Mesenchymal stem cell (in vitro differentiated cells and primary cell): ENCODE results near the gene AUP1.

ENCODE experiments used
- DNase-seq: peaks from one replicate; pipeline ENCODE4 v3.0.0-alpha.2; 2013
- H2AFZ ChIP-seq: one replicate; pipeline ENCODE4 v1.6.1; 2013; ENCODE audit warnings: low read depth, mild to moderate bottlenecking, control low read depth, inconsistent platforms, low read length, moderate library complexity
- H2AK5ac ChIP-seq: 2 replicates; pipeline ENCODE4 v1.6.1; 2013; ENCODE audit warnings: low read length, moderate library complexity, mild to moderate bottlenecking, inconsistent platforms; ENCODE audit not compliant: severe bottlenecking
- H2BK120ac ChIP-seq: one replicate; pipeline ENCODE4 v1.6.1; 2013; ENCODE audit warnings: low read depth, mild to moderate bottlenecking, inconsistent platforms, low read length, moderate library complexity
- H2BK12ac ChIP-seq, 2 experiments: one replicate each; pipeline ENCODE4 v1.6.1; 2013; ENCODE audit warnings: inconsistent platforms in 2 of 2, low read length in 2 of 2, mild to moderate bottlenecking in 2 of 2, moderate library complexity in 2 of 2, control low read depth in 1 of 2
- H2BK15ac ChIP-seq: one replicate; pipeline ENCODE4 v1.6.1; 2013; ENCODE audit warnings: mild to moderate bottlenecking, low read depth, inconsistent platforms; ENCODE audit not compliant: poor library complexity, severe bottlenecking
- H2BK5ac ChIP-seq: 2 replicates; pipeline ENCODE4 v1.6.1; 2013; ENCODE audit warnings: low read depth, mild to moderate bottlenecking, low read length, control low read depth, inconsistent platforms; ENCODE audit not compliant: poor library complexity, severe bottlenecking
- H3K14ac ChIP-seq, 2 experiments: one replicate each; pipeline ENCODE4 v1.6.1; 2013; ENCODE audit warnings: inconsistent platforms in 2 of 2, low read length in 2 of 2, control low read depth in 1 of 2, mild to moderate bottlenecking in 1 of 2, moderate library complexity in 1 of 2
- H3K18ac ChIP-seq, 2 experiments: one replicate each; pipeline ENCODE4 v1.6.1; 2013; ENCODE audit warnings: inconsistent platforms in 2 of 2, low read length in 2 of 2, control low read depth in 1 of 2, low read depth in 1 of 2, mild to moderate bottlenecking in 1 of 2
- H3K23ac ChIP-seq, 2 experiments: one replicate each; pipeline ENCODE4 v1.6.1; 2013; ENCODE audit warnings: inconsistent platforms in 2 of 2, low read length in 2 of 2, mild to moderate bottlenecking in 2 of 2, moderate library complexity in 2 of 2, control low read depth in 1 of 2
- H3K27ac ChIP-seq: 2 replicates; pipeline ENCODE4 v1.5.1; 2013; ENCODE audit warnings: mild to moderate bottlenecking, moderate library complexity, low read length, control low read depth, inconsistent platforms; ENCODE audit not compliant: poor library complexity, severe bottlenecking
- H3K27me3 ChIP-seq, 2 experiments: 2 replicates each; pipeline versions ENCODE4 v1.6.1 to v1.7.0; 2013; ENCODE audit warnings: low read length in 2 of 2, mild to moderate bottlenecking in 2 of 2, moderate library complexity in 2 of 2, control low read depth in 1 of 2, inconsistent platforms in 1 of 2; ENCODE audit not compliant: control insufficient read depth in 1 of 2, insufficient read depth in 1 of 2
- H3K36me3 ChIP-seq, 2 experiments: 2 replicates each; pipeline versions ENCODE4 v1.6.1 to v1.7.0; 2013; ENCODE audit warnings: low read length in 2 of 2, control low read depth in 1 of 2, inconsistent platforms in 1 of 2, low read depth in 1 of 2, mild to moderate bottlenecking in 1 of 2; ENCODE audit not compliant: insufficient read depth in 2 of 2, control insufficient read depth in 1 of 2
- H3K4ac ChIP-seq, 2 experiments: one replicate each; pipeline ENCODE4 v1.6.1; 2013; ENCODE audit warnings: inconsistent platforms in 2 of 2, low read length in 2 of 2, mild to moderate bottlenecking in 2 of 2, moderate library complexity in 2 of 2, control low read depth in 1 of 2, low read depth in 1 of 2
- H3K4me1 ChIP-seq: 2 replicates; pipeline ENCODE4 v1.6.1; 2013; ENCODE audit warnings: low read depth, low read length, control low read depth; ENCODE audit not compliant: control insufficient read depth, insufficient read depth
- H3K4me2 ChIP-seq: 2 replicates; pipeline ENCODE4 v1.6.1; 2013; ENCODE audit warnings: low read length, mild to moderate bottlenecking, inconsistent platforms; ENCODE audit not compliant: poor library complexity, severe bottlenecking
- H3K4me3 ChIP-seq, 2 experiments: 2 replicates each; pipeline versions ENCODE4 v1.5.1 to v1.7.0; 2013; ENCODE audit warnings: low read length in 2 of 2, mild to moderate bottlenecking in 2 of 2, control low read depth in 1 of 2, low read depth in 1 of 2; ENCODE audit not compliant: insufficient read depth in 1 of 2
- H3K79me1 ChIP-seq: replicated peaks from 2 replicates; pipeline ENCODE4 v1.6.1; 2013; ENCODE audit warnings: mild to moderate bottlenecking, control low read depth, low read length, inconsistent platforms; ENCODE audit not compliant: poor library complexity, severe bottlenecking
- H3K9ac ChIP-seq: 2 replicates; pipeline ENCODE4 v1.7.0; 2013; ENCODE audit warnings: mild to moderate bottlenecking, low read length, moderate library complexity
- H3K9me3 ChIP-seq: 2 replicates; pipeline ENCODE4 v1.7.0; 2013; ENCODE audit warnings: mild to moderate bottlenecking, low read length; ENCODE audit not compliant: control insufficient read depth
- H4K8ac ChIP-seq: one replicate; pipeline ENCODE4 v1.6.1; 2013; ENCODE audit warnings: inconsistent platforms, mild to moderate bottlenecking, low read length, moderate library complexity
- H4K91ac ChIP-seq: one replicate; pipeline ENCODE4 v1.6.1; 2013; ENCODE audit warnings: mild to moderate bottlenecking, low read length, inconsistent platforms
- WGBS: methylation state at CpG from one replicate; pipeline ENCODE4 v1.1.7; 2013; ENCODE audit warnings: mixed read lengths; 5-methylcytosine and 5-hydroxymethylcytosine counted together

The AUP1 gene

GRCh38 chr2:74566754-74567085 is 37.2 kb upstream of the AUP1 start:
- Histone ChIP-seq H3K79me1 (no peaks in the 10 kb centered on the region), H2BK15ac (no peak overlapping the region), H3K4me2 (no peak overlapping the region), H3K9ac (no peak overlapping the region), H2BK120ac (no peak overlapping the region), H3K23ac (no peak overlapping the region), H3K18ac (peak overlapping the region in 1 of 2 experiments; percentile 4), H3K4me1 (peaks cover 2% of the 10 kb centered on the region), H4K91ac (no peak overlapping the region), H2AFZ (no peak overlapping the region), H3K27me3 (no peaks in the 10 kb centered on the region), H3K36me3 (no peaks in the 10 kb centered on the region), H3K4ac (no peak overlapping the region), H2BK12ac (no peak overlapping the region), H3K27ac (peak overlapping the region; percentile 17), H4K8ac (peak overlapping the region; percentile 49), H3K14ac (no peak overlapping the region), H2AK5ac (no peak overlapping the region), H2BK5ac (no peak overlapping the region), H3K4me3 (no peak overlapping the region), H3K9me3 (no peaks in the 10 kb centered on the region)
- peak; percentile 47 for DNase-seq

GRCh38 chr2:74566076-74566753 is 36.7 kb upstream of the AUP1 start:
- Histone ChIP-seq H3K4me1 (peaks cover 2% of the 10 kb centered on the region), H2BK120ac (no peak overlapping the region), H3K9ac (no peak overlapping the region), H3K4me2 (no peak overlapping the region), H3K27me3 (no peaks in the 10 kb centered on the region), H3K36me3 (no peaks in the 10 kb centered on the region), H3K4ac (no peak overlapping the region), H2BK15ac (no peak overlapping the region), H4K8ac (no peak overlapping the region), H3K79me1 (no peaks in the 10 kb centered on the region), H3K4me3 (no peak overlapping the region), H3K9me3 (no peaks in the 10 kb centered on the region), H3K14ac (no peak overlapping the region), H3K27ac (peak overlapping the region; percentile 17), H4K91ac (no peak overlapping the region), H2BK12ac (no peak overlapping the region), H2AK5ac (peak overlapping the region; percentile 77), H2BK5ac (no peak overlapping the region), H3K18ac (peak overlapping the region in 1 of 2 experiments; percentile 4), H2AFZ (no peak overlapping the region), H3K23ac (no peak overlapping the region)
- 85% methylated on average over 7 of the region's 7 CpGs for WGBS
- no peak for DNase-seq

- Histone ChIP-seq H3K4me2 (peak overlapping the region; percentile 14), H3K9ac (no peak overlapping the region), H2BK5ac (no peak overlapping the region), H3K27me3 (no peaks in the 10 kb centered on the region), H3K4me3 (no peak overlapping the region), H2AK5ac (no peak overlapping the region), H3K23ac (no peak overlapping the region), H3K14ac (no peak overlapping the region), H3K18ac (no peak overlapping the region), H3K4ac (no peak overlapping the region), H2BK12ac (no peak overlapping the region), H3K27ac (no peak overlapping the region), H3K9me3 (no peaks in the 10 kb centered on the region), H2BK15ac (no peak overlapping the region), H3K4me1 (peaks cover 8% of the 10 kb centered on the region), H3K36me3 (no peaks in the 10 kb centered on the region), H2BK120ac (no peak overlapping the region), H4K91ac (no peak overlapping the region), H3K79me1 (no peaks in the 10 kb centered on the region), H4K8ac (no peak overlapping the region), H2AFZ (no peak overlapping the region)
- 89% methylated on average over 4 of the region's 5 CpGs for WGBS
- DNase-seq = no peak
Observed at GRCh38 chr2:74564222-74564621, 34.7 kb upstream of the AUP1 start.

GRCh38 chr2:74562126-74562775 is 32.7 kb upstream of the AUP1 start:
- H2BK120ac ChIP-seq = no peak overlapping the region
- no peak for DNase-seq
- no peak overlapping the region for H3K4ac ChIP-seq
- no peak overlapping the region for H2AFZ ChIP-seq
- H3K36me3 ChIP-seq = peaks cover 0 to 8% of the 10 kb centered on the region in 2 experiments
- peaks cover 3% of the 10 kb centered on the region for H3K79me1 ChIP-seq
- H4K8ac ChIP-seq = peak overlapping the region; percentile 27
- H2BK5ac ChIP-seq = no peak overlapping the region
- WGBS = 91% methylated on average over 6 of the region's 7 CpGs
- H3K27ac ChIP-seq = no peak overlapping the region
- H3K4me1 ChIP-seq = peaks cover 8% of the 10 kb centered on the region
- H3K9me3 ChIP-seq = no peaks in the 10 kb centered on the region
- H3K23ac ChIP-seq = no peak overlapping the region
- peak overlapping the region in 1 of 2 experiments; percentile 53 for H3K14ac ChIP-seq
- no peak overlapping the region for H2BK15ac ChIP-seq
- H3K27me3 ChIP-seq = no peaks in the 10 kb centered on the region
- peak overlapping the region; percentile 31 for H4K91ac ChIP-seq
- H2BK12ac ChIP-seq = peak overlapping the region in 1 of 2 experiments; percentile 45
- H3K4me2 ChIP-seq = no peak overlapping the region
- H3K9ac ChIP-seq = no peak overlapping the region
- H3K4me3 ChIP-seq = no peak overlapping the region
- H3K18ac ChIP-seq = peak overlapping the region in 1 of 2 experiments; percentile 50
- H2AK5ac ChIP-seq = no peak overlapping the region
